Esophagus squamous epithelium (tissue), 4 donors: Measurements from ENCODE around the gene CAPN11.

Source experiments
- CTCF ChIP-seq, 6 experiments: fragments of 450-650 bp in 4 of 6; fragments of 200-600 bp in 2 of 6; sonication (generic) in 2 of 6; IDR thresholded peaks; one replicate each; pipeline ENCODE4 v1.5.1; 2016 to 2019; ENCODE audit warnings: antibody characterized with exemption in 6 of 6, mild to moderate bottlenecking in 4 of 6, moderate library complexity in 4 of 6
- POLR2A ChIP-seq, 4 donors: fragments of 450-650 bp; IDR thresholded peaks; one replicate each; pipeline ENCODE4 v1.6.1; 2017; ENCODE audit warnings: antibody characterized with exemption in 4 of 4, mild to moderate bottlenecking in 4 of 4, moderate library complexity in 3 of 4

DNA sequence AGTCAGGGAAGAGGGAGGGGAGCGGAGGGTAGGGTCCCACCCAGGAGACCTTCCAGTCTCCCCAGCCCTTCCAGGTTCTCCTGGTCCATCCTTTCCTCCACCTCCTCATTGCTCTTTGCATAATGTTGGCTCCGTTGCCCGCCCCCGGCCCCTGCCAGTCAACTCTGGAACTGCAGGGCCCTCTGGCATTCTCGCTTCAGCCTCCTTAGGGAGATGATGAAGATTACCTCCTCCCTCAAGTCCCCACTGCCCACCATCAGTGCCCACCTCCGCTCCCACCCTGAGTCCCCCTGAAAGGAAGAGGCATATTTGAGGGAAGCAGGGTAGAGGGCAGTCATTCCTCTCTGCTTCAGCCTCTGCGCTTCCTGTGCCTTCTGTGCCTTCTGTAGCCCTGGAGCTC lies 22.7 kb upstream of the CAPN11 start:
- TF ChIP-seq CTCF (IDR thresholded peaks at IDR 0.05): no peak
- TF ChIP-seq POLR2A (IDR thresholded peaks at IDR 0.05): no peak
